ENCODE results near the gene FBN1.

DNA sequence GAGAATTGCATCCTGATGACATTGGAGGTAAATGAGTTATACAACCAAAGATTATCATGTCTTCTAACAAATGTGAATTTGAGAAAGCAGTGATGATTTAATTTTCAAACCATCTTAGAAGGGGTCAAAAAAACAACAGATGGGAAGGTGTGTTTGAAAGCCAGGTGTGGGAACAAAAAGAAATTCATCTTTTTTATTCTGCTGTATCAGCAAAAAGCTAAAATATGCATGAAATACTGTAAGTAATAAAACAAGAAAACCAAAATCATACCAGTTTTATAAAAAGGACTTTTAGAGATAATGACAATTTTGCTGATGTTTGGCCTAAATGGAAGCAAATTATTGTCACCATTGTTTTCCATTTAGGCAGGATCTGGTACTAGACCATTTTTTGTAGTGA, 145.5 kb downstream of the FBN1 start:
- TF ChIP-seq ARNTL (CRISPR knock-in tag; IDR thresholded peaks at IDR 0.05; ENCODE audit: borderline replicate concordance, low read depth), result no peak
- TF ChIP-seq RARB (CRISPR knock-in tag; IDR thresholded peaks at IDR 0.05), result no peak
- TF ChIP-seq ZFP3 (CRISPR knock-in tag; IDR thresholded peaks at IDR 0.05), result no peak
- TF ChIP-seq CREB5 (CRISPR knock-in tag; IDR thresholded peaks at IDR 0.05; ENCODE audit: low read depth), result no peak
- no peak for TF ChIP-seq ISL1 (CRISPR knock-in tag; IDR thresholded peaks at IDR 0.05)
- no peak for TF ChIP-seq CSDC2 (CRISPR knock-in tag; IDR thresholded peaks at IDR 0.05)
- no peak for TF ChIP-seq ZNF70 (CRISPR knock-in tag; IDR thresholded peaks at IDR 0.05)
- no peak for TF ChIP-seq BACH2 (CRISPR knock-in tag; IDR thresholded peaks at IDR 0.05; ENCODE audit: borderline replicate concordance)
- TF ChIP-seq ZNF565 (CRISPR knock-in tag; conservative IDR thresholded peaks at IDR 0.05; ENCODE audit: low read depth), result no peak
- TF ChIP-seq, protein P1, sequence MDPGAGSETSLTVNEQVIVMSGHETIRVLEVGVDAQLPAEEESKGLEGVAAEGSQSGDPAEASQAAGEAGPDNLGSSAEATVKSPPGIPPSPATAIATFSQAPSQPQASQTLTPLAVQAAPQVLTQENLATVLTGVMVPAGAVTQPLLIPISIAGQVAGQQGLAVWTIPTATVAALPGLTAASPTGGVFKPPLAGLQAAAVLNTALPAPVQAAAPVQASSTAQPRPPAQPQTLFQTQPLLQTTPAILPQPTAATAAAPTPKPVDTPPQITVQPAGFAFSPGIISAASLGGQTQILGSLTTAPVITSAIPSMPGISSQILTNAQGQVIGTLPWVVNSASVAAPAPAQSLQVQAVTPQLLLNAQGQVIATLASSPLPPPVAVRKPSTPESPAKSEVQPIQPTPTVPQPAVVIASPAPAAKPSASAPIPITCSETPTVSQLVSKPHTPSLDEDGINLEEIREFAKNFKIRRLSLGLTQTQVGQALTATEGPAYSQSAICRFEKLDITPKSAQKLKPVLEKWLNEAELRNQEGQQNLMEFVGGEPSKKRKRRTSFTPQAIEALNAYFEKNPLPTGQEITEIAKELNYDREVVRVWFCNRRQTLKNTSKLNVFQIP (CRISPR knock-in tag; IDR thresholded peaks at IDR 0.05; ENCODE audit: borderline replicate concordance, low read depth), result no peak
- no peak for TF ChIP-seq OSR1 (CRISPR knock-in tag; IDR thresholded peaks at IDR 0.05)
- TF ChIP-seq, protein P2, sequence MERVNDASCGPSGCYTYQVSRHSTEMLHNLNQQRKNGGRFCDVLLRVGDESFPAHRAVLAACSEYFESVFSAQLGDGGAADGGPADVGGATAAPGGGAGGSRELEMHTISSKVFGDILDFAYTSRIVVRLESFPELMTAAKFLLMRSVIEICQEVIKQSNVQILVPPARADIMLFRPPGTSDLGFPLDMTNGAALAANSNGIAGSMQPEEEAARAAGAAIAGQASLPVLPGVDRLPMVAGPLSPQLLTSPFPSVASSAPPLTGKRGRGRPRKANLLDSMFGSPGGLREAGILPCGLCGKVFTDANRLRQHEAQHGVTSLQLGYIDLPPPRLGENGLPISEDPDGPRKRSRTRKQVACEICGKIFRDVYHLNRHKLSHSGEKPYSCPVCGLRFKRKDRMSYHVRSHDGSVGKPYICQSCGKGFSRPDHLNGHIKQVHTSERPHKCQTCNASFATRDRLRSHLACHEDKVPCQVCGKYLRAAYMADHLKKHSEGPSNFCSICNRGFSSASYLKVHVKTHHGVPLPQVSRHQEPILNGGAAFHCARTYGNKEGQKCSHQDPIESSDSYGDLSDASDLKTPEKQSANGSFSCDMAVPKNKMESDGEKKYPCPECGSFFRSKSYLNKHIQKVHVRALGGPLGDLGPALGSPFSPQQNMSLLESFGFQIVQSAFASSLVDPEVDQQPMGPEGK (CRISPR knock-in tag; IDR thresholded peaks at IDR 0.05; ENCODE audit: borderline replicate concordance), result no peak
- no peak for TF ChIP-seq SNAI2 (CRISPR knock-in tag; IDR thresholded peaks at IDR 0.05)
